Common myeloid progenitor, CD34-positive (primary cell): ENCODE measurements around the gene CLASP2.

Source experiments
- CTCF ChIA-PET: fragments of 350-600 bp; sonication (Branson Sonifier 250); formaldehyde crosslinking; loops from one replicate; lab custom pipeline; 2021; ENCODE audit warnings: antibody characterized with exemption; lab: Charles Lee
- POLR2A ChIA-PET: fragments of 350-600 bp; sonication (Branson Sonifier 250); formaldehyde crosslinking; loops from one replicate; lab custom pipeline; 2021; ENCODE audit warnings: antibody characterized with exemption; lab: Charles Lee
- DNase-seq, 3 donors: peaks; one replicate each; pipeline versions ENCODE4 v3.0.0 to v3.0.0-alpha.2; 2013
- H3K27ac ChIP-seq, 2 experiments: 1 replicate in 1 of 2; 2 replicates in 1 of 2; pipeline ENCODE4 v1.7.0; 2013; ENCODE audit warnings: inconsistent platforms in 2 of 2, low read length in 2 of 2, mild to moderate bottlenecking in 2 of 2, low read depth in 1 of 2, moderate library complexity in 1 of 2; ENCODE audit not compliant: severe bottlenecking in 2 of 2, insufficient read depth in 1 of 2, poor library complexity in 1 of 2
- H3K27me3 ChIP-seq, 5 experiments: replicated peaks in 2 of 5; 1 replicate in 3 of 5; 2 replicates in 2 of 5; pipeline versions ENCODE4 v1.6.1 to v1.7.0; 2013; ENCODE audit warnings: low read length in 4 of 5, mild to moderate bottlenecking in 2 of 5, moderate library complexity in 2 of 5, inconsistent platforms in 1 of 5; ENCODE audit not compliant: insufficient read depth in 5 of 5, control insufficient read depth in 4 of 5
- H3K36me3 ChIP-seq, 4 experiments: 1 replicate in 2 of 4; 2 replicates in 2 of 4; pipeline versions ENCODE4 v1.6.1 to v1.7.0; 2013; ENCODE audit warnings: low read length in 3 of 4, control low read depth in 1 of 4, mild to moderate bottlenecking in 1 of 4; ENCODE audit not compliant: control insufficient read depth in 4 of 4, insufficient read depth in 4 of 4
- H3K4me1 ChIP-seq, 4 experiments: 1 replicate in 3 of 4; 2 replicates in 1 of 4; pipeline versions ENCODE4 v1.6.1 to v1.7.1; 2013; ENCODE audit warnings: low read length in 3 of 4, mild to moderate bottlenecking in 3 of 4, control low read depth in 1 of 4, inconsistent platforms in 1 of 4, moderate library complexity in 1 of 4; ENCODE audit not compliant: control insufficient read depth in 4 of 4, insufficient read depth in 4 of 4; ENCODE audit errors: control extremely low read depth in 1 of 4
- H3K4me3 ChIP-seq, 7 experiments: 1 replicate in 4 of 7; 2 replicates in 3 of 7; pipeline versions ENCODE4 v1.5.1 to v1.7.0; 2013; ENCODE audit warnings: mild to moderate bottlenecking in 7 of 7, low read length in 6 of 7, moderate library complexity in 6 of 7, inconsistent platforms in 2 of 7, low read depth in 2 of 7, control low read depth in 1 of 7; ENCODE audit not compliant: insufficient read depth in 4 of 7, control insufficient read depth in 1 of 7; ENCODE audit errors: extremely low read depth in 1 of 7
- H3K9me3 ChIP-seq, 5 experiments: 1 replicate in 4 of 5; 2 replicates in 1 of 5; pipeline versions ENCODE4 v1.6.1 to v1.7.1; 2013; ENCODE audit warnings: low read length in 4 of 5, mild to moderate bottlenecking in 2 of 5, inconsistent platforms in 1 of 5, low read depth in 1 of 5, moderate library complexity in 1 of 5; ENCODE audit not compliant: control insufficient read depth in 4 of 5, insufficient read depth in 2 of 5; ENCODE audit errors: control extremely low read depth in 1 of 5
- WGBS: methylation state at CpG from one replicate; pipeline ENCODE4 v1.1.5; 2013; ENCODE audit not compliant: insufficient coverage; 5-methylcytosine and 5-hydroxymethylcytosine counted together

CLASP2 gene

DNA sequence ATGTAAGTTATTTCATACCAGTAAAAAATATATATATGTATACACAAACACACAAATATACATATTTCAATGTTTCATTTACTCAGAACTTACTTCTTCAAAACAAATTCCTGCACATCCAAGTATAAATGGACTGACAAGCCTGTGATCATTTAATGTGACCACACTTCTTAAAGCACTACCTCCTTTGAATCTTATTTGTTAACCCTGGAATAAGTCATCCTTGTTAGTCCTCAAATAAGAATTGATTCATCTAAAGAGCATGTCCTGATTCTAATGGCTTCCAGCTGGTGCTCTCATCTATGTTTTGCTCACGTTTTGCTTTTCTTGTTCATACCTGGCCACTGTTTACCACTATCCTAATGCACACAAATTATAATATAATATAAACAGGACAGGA, 173.9 kb downstream of the CLASP2 start:
- DNase-seq = no peak
- CTCF ChIA-PET = interaction anchor here (1.2 kb wide), 1 partner anchor 11 kb away, joined by 3 read pairs; no protein-coding TSS in a partner anchor
- Histone ChIP-seq H3K4me3 (no peak overlapping the region), H3K27ac (no peak overlapping the region), H3K36me3 (peaks cover 9 to 27% (median 13%) of the 10 kb centered on the region in 4 experiments), H3K27me3 (no peaks in the 10 kb centered on the region), H3K9me3 (peaks cover 0 to 2% (median 0%) of the 10 kb centered on the region in 5 experiments), H3K4me1 (no peaks in the 10 kb centered on the region)
- POLR2A ChIA-PET = no interaction called here
- WGBS = no CpG with 5 or more reads among the region's 1 CpG

DNA sequence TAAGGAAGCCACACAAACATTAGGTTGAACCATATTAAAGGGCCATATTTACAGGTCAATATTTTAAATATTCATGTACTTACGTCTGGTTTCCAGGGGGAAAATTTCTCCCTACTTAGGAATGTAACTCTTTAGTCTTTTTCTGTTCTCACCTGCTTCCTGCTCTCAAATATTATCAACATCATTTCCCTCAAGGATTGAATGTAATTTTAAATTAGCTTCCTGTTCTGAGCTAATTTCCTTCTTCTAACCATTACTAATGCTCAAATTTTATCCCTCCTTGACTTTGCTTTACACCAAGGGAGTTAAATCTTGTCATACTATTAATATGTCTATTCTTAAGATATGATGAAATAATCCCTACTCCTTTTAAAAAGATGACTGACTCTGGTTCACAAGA, 174.5 kb downstream of the CLASP2 start:
- H3K36me3 ChIP-seq = peaks cover 8 to 24% (median 8%) of the 10 kb centered on the region in 4 experiments
- WGBS = no CpG with 5 or more reads among the region's 1 CpG
- no peak overlapping the region for H3K27ac ChIP-seq
- CTCF ChIA-PET = interaction anchor here (1.2 kb wide), 1 partner anchor 11 kb away, joined by 3 read pairs; no protein-coding TSS in a partner anchor
- no peak overlapping the region for H3K4me3 ChIP-seq
- peaks cover 0 to 2% (median 0%) of the 10 kb centered on the region in 5 experiments for H3K9me3 ChIP-seq
- no peaks in the 10 kb centered on the region for H3K27me3 ChIP-seq
- no peaks in the 10 kb centered on the region for H3K4me1 ChIP-seq
- POLR2A ChIA-PET = no interaction called here
- DNase-seq = no peak

DNA sequence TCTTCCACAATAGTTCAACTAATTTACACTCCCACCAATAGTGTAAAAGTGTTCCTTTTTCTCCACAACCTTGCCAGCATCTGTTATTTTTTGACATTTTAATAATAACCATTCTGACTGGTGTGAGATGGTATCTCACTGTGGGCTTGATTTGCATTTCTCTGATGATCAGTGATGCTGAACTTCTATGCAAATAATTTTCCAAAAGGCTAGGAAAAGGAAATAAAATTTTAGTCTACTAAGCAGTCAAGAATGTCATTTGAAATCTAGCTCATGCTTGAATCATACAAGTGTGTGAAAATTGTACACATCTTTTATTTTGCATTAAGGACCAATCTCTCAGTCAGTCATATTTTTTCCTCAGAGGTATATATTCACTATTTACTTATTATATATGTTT, 176.1 kb downstream of the CLASP2 start:
- no peaks in the 10 kb centered on the region for H3K27me3 ChIP-seq

DNA sequence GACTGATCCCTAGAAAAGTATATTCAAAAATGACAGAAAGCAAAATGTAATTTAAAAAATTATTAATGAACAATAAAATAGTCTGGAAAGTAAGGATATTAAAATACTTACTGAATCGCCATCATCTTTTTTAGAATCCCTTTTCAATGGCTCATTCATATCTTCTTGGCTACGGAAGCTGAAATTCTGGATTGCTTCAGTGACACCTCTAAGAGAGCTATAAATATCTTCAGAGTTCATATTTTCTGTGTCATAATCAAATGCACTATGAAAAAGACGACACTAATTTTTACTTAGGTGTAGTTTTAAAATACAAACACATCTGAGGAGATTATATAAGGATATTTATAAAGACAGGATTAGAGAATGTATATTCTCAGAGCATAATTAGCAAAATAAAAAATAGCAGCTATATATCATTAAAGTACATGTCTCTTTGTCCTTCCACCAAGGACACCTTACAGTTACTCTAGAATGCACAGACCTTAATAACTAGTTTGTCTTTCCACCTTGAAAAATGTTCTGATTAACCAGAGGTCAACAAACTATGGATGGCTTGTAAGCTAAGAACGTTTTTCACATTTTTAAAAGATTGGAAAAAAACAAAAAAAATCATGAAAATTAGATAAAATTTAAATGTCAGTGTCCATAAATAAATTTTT, 179.2 kb downstream of the CLASP2 start:
- POLR2A ChIA-PET = interaction anchor here (0.5 to 0.7 kb wide), 2 partner anchors 16 to 125 kb away, joined by 5 to 7 read pairs; no protein-coding TSS in a partner anchor
- CTCF ChIA-PET = interaction anchor here (1.2 kb wide), 1 partner anchor 30 kb away, joined by 3 read pairs; no protein-coding TSS in a partner anchor
- Histone ChIP-seq H3K4me1 (no peaks in the 10 kb centered on the region), H3K27me3 (no peaks in the 10 kb centered on the region), H3K27ac (no peak overlapping the region), H3K36me3 (peaks cover 13 to 32% (median 22%) of the 10 kb centered on the region in 4 experiments), H3K4me3 (no peak overlapping the region), H3K9me3 (no peaks in the 10 kb centered on the region)
- no CpG with 5 or more reads among the region's 4 CpGs for WGBS
- DNase-seq = no peak

More for the DNA sequence above, 176.1 kb downstream of the CLASP2 start:
- Histone ChIP-seq H3K27ac (no peak overlapping the region), H3K36me3 (peaks cover 11 to 23% (median 14%) of the 10 kb centered on the region in 4 experiments), H3K4me3 (no peak overlapping the region), H3K9me3 (no peaks in the 10 kb centered on the region), H3K4me1 (no peaks in the 10 kb centered on the region)
- DNase-seq = no peak
- ChIA-PET CTCF (no interaction called here), POLR2A (no interaction called here)

DNA sequence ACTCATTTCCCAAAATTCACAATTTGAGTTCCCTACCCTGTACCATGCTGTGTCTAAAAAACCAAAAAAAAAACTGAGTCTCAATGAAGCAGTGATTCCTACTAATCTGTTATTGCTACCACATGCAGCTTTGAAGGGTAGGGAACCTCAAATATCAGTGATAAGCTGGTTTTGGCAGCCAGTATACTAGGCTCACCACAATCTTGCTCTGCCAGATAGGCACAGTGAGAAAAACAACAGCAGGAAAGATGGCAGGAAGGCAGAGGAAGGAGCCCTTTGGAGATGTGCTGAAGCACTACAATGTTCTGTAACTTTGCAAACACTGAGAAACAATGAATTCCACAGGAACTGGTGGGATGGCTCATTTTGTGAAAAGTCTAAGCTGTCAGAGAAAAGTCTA, 180.9 kb downstream of the CLASP2 start:
- DNase-seq = peak; percentile 2 to 45 (median 13)
- Histone ChIP-seq H3K4me3 (no peak overlapping the region), H3K27me3 (no peaks in the 10 kb centered on the region), H3K27ac (no peak overlapping the region), H3K4me1 (no peaks in the 10 kb centered on the region), H3K9me3 (no peaks in the 10 kb centered on the region), H3K36me3 (peaks cover 13 to 34% (median 23%) of the 10 kb centered on the region in 4 experiments)
- ChIA-PET POLR2A (no interaction called here), CTCF (interaction anchor here (0.5 to 0.6 kb wide), 3 partner anchors 95 to 787 kb away, joined by 3 read pairs; no protein-coding TSS in a partner anchor)

DNA sequence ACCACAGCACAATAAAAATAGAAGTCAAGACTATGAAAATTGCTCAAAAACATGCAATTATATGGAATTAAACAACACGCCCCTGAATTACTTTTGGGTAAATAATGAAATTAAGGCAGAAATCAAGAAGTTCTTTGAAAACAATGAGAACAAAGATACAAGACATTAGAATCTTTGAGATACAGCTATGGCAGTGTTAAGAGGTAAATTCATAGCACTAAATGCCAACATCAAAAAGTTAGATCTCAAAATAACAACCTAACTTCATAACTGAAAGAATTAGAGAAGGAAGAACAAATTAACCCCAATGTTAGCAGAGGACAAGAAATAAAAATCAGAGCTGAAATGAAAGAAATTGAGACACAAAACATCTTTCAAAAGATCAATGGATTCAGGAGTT, 191.3 kb downstream of the CLASP2 start:
- POLR2A ChIA-PET = no interaction called here
- peaks cover 6 to 44% (median 10%) of the 10 kb centered on the region in 5 experiments for H3K9me3 ChIP-seq
- H3K27me3 ChIP-seq = no peaks in the 10 kb centered on the region
- CTCF ChIA-PET = no interaction called here
- DNase-seq = no peak
- H3K27ac ChIP-seq = no peak overlapping the region
- no peaks in the 10 kb centered on the region for H3K4me1 ChIP-seq
- H3K4me3 ChIP-seq = no peak overlapping the region
- WGBS = 100% methylated on average over 1 of the region's 1 CpG
- peaks cover 6 to 70% (median 23%) of the 10 kb centered on the region in 4 experiments for H3K36me3 ChIP-seq

DNA sequence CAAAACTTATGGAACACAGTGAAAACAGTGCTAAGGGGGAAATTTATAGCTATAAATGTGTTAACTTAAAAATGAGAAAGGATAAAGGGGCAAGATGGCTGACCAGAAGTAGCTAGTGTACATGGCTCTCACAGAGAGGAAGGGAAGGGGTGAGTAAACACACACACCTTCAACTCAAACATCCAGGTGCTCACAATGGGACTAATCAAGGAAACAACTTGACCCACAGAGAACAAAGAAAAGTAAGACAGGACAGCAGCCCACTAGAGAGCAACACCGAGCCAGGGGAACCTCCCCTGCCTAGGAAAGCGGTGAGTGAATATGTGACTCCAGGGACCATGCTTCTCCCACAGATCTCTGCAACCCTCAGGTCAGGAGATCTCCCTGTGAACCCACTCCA, 192.8 kb downstream of the CLASP2 start:
- ChIA-PET POLR2A (no interaction called here), CTCF (no interaction called here)
- H3K36me3 ChIP-seq = peaks cover 6 to 61% (median 22%) of the 10 kb centered on the region in 4 experiments
- no peaks in the 10 kb centered on the region for H3K4me1 ChIP-seq
- H3K4me3 ChIP-seq = no peak overlapping the region
- no peak for DNase-seq
- 100% methylated on average over 1 of the region's 2 CpGs for WGBS
- H3K27ac ChIP-seq = no peak overlapping the region
- no peaks in the 10 kb centered on the region for H3K27me3 ChIP-seq
- H3K9me3 ChIP-seq = peaks cover 3 to 44% (median 10%) of the 10 kb centered on the region in 5 experiments
